ENCODE results near the gene LTO1. TPM values are rescaled to one million over a fixed set of nuclear protein-coding genes. Genes with fewer than 3 reads are reported as not detected.

Gene LTO1
- total RNA-seq, 1 experiment from 2014 or later, result 37.5 TPM

DNA sequence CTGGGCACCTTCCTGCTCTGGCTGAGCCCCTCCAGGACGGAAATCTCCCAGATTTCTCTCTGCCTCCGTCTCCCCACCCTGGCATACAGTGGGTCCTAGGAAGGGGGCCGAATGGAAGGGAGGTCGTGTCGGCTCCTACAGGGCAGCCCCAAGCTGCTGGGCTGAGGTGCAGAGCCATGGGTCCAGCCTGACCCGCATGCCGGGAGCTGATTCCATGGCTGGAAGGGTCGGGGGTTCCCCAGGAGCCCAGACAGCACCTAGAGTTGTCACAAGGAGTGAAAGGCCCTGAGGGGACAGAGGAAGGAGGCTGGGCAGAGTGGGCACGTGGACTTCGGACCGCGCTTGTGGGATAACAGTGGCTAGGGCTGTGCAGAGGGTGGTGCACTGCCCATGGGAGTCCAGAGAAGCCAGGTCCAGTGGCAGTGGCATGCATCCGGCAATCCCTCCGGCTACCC lies 17.7 kb downstream of the LTO1 start:
- H3K27ac ChIP-seq (ENCODE audit: low read length), result no peak overlapping the region
- no peaks in the 10 kb centered on the region for H3K9me3 ChIP-seq (ENCODE audit: low read length)
- intact Hi-C loops (cut with micrococcal nuclease), result no loop called here
- no peak overlapping the region for H3K9ac ChIP-seq (ENCODE audit: low read length)
- peaks cover 20% of the 10 kb centered on the region for H3F3A ChIP-seq (ENCODE audit: low read length, unreplicated experiment)
- no peak overlapping the region for H3K4me3 ChIP-seq (ENCODE audit: low read length)
- no TSS peak for BruUV-seq (replicated peaks)
- H2AFZ ChIP-seq (ENCODE audit: low read length), result no peak overlapping the region
- peaks cover 8% of the 10 kb centered on the region for H4K20me1 ChIP-seq (ENCODE audit: low read length)
- peaks cover 32% of the 10 kb centered on the region for H3K4me1 ChIP-seq (ENCODE audit: insufficient read depth, low read length)
- POLR2A ChIA-PET (ENCODE audit: unreplicated experiment), result interaction anchor here (0.5 kb wide), 1 partner anchor 542 kb away, joined by 24 read pairs; no protein-coding TSS in a partner anchor
- H3K9me2 ChIP-seq (replicated peaks; ENCODE audit: low read length), result no peaks in the 10 kb centered on the region
- no peaks in the 10 kb centered on the region for H3K27me3 ChIP-seq (ENCODE audit: low read length)
- CTCF ChIA-PET, result no interaction called here
- no peak for DNase-seq
- ATAC-seq, result no peak
- no peaks in the 10 kb centered on the region for H3K79me2 ChIP-seq (ENCODE audit: low read length)
- H3K36me3 ChIP-seq (ENCODE audit: low read depth, low read length), result peaks cover 10% of the 10 kb centered on the region
- TF ChIP-seq EZH2 (IDR thresholded peaks at IDR 0.05; ENCODE audit: low read length, unreplicated experiment) (no peak), EZH2phosphoT487 (IDR thresholded peaks at IDR 0.05; ENCODE audit: borderline replicate concordance, low read length) (no peak)
- TF ChIP-seq, protein P1, sequence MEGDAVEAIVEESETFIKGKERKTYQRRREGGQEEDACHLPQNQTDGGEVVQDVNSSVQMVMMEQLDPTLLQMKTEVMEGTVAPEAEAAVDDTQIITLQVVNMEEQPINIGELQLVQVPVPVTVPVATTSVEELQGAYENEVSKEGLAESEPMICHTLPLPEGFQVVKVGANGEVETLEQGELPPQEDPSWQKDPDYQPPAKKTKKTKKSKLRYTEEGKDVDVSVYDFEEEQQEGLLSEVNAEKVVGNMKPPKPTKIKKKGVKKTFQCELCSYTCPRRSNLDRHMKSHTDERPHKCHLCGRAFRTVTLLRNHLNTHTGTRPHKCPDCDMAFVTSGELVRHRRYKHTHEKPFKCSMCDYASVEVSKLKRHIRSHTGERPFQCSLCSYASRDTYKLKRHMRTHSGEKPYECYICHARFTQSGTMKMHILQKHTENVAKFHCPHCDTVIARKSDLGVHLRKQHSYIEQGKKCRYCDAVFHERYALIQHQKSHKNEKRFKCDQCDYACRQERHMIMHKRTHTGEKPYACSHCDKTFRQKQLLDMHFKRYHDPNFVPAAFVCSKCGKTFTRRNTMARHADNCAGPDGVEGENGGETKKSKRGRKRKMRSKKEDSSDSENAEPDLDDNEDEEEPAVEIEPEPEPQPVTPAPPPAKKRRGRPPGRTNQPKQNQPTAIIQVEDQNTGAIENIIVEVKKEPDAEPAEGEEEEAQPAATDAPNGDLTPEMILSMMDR (conservative IDR thresholded peaks at IDR 0.05; ENCODE audit: low read depth, low read length), result no peak
- H3K4me2 ChIP-seq (ENCODE audit: low read length), result no peak overlapping the region

GRCh38 chr11:69656536-69657455 lies 18.4 kb downstream of the LTO1 start:
- Histone ChIP-seq H3K27ac (ENCODE audit: low read length) (no peak overlapping the region), H3K4me3 (ENCODE audit: low read length) (no peak overlapping the region), H3K27me3 (ENCODE audit: low read length) (no peaks in the 10 kb centered on the region), H3K4me1 (ENCODE audit: insufficient read depth, low read length) (peaks cover 38% of the 10 kb centered on the region), H3F3A (ENCODE audit: low read length, unreplicated experiment) (peaks cover 25% of the 10 kb centered on the region), H2AFZ (ENCODE audit: low read length) (no peak overlapping the region), H3K9me3 (ENCODE audit: low read length) (no peaks in the 10 kb centered on the region), H3K79me2 (ENCODE audit: low read length) (peaks cover 4% of the 10 kb centered on the region; the same call in 1 of the 2 replicates), H3K9ac (ENCODE audit: low read length) (no peak overlapping the region), H3K9me2 (replicated peaks; ENCODE audit: low read length) (no peaks in the 10 kb centered on the region), H3K4me2 (ENCODE audit: low read length) (no peak overlapping the region), H4K20me1 (ENCODE audit: low read length) (peaks cover 14% of the 10 kb centered on the region), H3K36me3 (ENCODE audit: low read depth, low read length) (peaks cover 17% of the 10 kb centered on the region)
- no peak for ATAC-seq
- intact Hi-C loops (cut with micrococcal nuclease), result no loop called here
- BruUV-seq (replicated peaks), result no TSS peak
- TF ChIP-seq EZH2 (IDR thresholded peaks at IDR 0.05; ENCODE audit: low read length, unreplicated experiment) (no peak), EZH2phosphoT487 (IDR thresholded peaks at IDR 0.05; ENCODE audit: borderline replicate concordance, low read length) (no peak)
- TF ChIP-seq, protein P1 (conservative IDR thresholded peaks at IDR 0.05; ENCODE audit: low read depth, low read length), result no peak
- POLR2A ChIA-PET (ENCODE audit: unreplicated experiment), result interaction anchor here (0.6 kb wide), 1 partner anchor 36 kb away, joined by 10 read pairs; no protein-coding TSS in a partner anchor
- CTCF ChIA-PET, result no interaction called here
- no peak for DNase-seq

All from PC-3 (cell line).